Caki2 (cell line): ENCODE measurements around the gene FADS3. TPM values are rescaled to one million over a fixed set of nuclear protein-coding genes. Genes with fewer than 3 reads are reported as not detected.
"Not testable (repeated sequence)": the region's sequence is repeated elsewhere in the genome, so short reads cannot be mapped to it uniquely, and the experiment has no call there.

Experiments
- DNase-seq: peaks from one replicate; pipeline ENCODE4 v3.0.0-alpha.2; 2015; ENCODE audit warnings: low read depth
- in situ Hi-C: cut with HindIII; loops from 2 replicates; pipeline ENCODE4 v1.10.0; 2016; ENCODE audit warnings: low sequenced_read_pairs, low pct_unique_long_range_greater_than_20kb, mixed read lengths
- total RNA-seq: library from RNA; depleted of rRNA; stranded (reverse); fragments of >200 nt; shearing (Covaris generic); gene quantifications from 2 replicates; pipeline ENCODE4 v1.2.3, GENCODE V29; 2014; ENCODE audit warnings: low replicate concordance

Gene FADS3
- total RNA-seq, 1 experiment from 2014 or later, result 95.6 TPM

DNA sequence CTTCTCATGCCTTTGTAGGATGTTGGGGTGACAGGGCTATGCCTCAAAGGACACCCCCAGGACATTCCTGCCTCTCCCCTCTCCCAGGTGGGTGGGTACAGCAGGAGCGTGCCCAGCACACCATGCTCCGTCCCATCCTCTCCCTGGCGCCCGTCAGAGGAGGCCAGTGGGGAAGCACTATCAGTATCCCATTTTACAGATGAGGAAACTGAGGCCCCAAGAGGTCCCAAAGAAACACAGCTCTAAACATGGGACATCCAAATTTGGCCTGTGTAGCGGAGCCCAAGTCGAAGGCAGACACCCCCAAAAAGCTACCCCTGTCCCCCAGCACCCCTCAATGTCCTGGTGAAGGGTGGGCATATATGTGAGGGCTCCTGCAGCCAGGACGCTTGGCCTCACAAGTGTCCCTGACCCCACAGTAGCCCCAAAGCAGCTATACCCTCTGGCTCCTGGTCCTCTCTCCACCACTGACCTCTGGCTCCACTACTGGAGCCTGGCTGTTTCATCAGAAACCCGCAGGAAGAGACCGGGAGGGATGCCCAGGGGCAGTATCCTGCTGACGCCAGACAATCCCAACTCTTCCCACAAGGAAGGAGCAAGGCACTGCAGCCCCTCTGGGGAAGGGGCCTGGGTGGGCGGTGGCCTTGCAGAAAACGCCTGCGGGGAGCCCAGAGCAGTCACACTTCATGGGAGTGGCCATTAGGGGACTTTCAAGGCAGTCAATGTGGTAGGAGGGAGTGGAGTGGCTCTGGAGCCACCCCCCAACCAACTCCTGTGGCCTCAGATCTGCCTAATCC, 5.4 kb downstream of the FADS3 start:
- no peak for DNase-seq
- in situ Hi-C loops, result no loop called here

DNA sequence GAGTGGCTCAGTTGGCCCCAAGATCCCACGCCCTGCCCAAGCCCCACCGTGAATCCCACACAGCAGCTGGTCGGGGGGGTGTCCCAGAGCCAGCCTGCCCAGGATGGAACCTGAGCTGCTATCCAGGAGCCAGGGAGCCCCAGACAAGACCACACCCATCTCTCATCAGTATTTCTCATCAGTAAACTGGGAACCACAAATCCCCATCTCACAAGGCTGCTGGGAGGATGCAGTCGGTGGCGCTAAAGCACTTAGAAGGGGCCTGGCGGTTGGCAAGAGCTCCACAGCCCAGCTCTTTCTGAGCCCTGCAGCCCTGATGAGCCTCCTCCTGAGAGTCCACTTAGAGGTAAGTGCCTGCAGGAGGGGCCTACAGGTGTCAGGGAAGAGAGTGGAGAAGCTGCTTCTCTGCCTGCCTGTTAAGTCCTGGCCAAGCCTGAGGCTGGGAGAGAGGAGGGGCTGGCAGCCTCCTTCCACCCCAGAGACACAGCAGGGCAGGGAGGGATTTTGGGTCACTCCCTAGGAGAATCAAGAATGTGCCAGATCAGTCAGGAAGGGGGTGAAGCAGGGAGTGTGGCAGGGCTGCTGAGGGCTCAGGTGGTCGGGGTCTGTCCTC, 6.1 kb downstream of the FADS3 start:
- in situ Hi-C loops, result no loop called here

DNA sequence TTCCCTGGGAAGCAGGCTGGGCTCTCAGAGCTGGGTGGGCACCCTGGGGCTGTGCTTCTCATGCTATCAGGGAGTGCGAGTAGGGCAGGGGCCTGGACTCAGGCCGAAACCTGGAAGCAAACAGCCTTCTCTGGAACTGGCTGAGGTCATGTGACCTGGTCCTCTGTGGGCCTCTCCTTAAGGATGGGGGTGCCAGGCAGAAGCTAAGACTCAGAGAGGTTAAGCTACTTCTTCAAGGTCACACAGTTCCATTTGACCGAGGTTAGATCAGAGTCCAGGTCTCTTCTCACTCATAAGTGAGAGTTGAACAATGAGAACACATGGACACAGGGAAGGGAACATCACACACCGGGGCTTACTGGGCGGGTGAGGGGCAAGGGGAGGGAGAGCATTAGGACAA, 7.4 kb downstream of the FADS3 start:
- in situ Hi-C loops, result no loop called here

More for the DNA sequence above, 6.1 kb downstream of the FADS3 start:
- DNase-seq, result no peak

DNA sequence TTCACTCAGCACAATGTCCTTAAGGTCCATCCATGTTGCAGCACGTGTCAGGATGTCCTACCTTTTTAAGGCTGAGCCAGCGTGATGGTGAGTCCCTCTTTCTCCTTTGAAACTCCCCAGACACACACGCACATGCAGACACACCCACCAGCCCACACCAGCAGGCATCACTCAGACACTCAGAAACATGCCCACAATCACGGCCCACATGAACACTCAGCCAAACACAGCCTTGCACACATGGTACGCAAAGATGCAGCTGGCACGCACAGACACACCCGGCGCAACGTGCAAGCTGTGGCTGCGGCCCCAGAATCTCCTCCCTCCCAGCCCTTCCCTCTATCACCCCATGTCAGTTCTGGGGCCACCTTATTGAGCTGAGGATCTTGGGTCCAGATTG, 8.0 kb downstream of the FADS3 start:
- no peak for DNase-seq
- in situ Hi-C loops, result no loop called here

More for the DNA sequence above, 7.4 kb downstream of the FADS3 start:
- no peak for DNase-seq

DNA sequence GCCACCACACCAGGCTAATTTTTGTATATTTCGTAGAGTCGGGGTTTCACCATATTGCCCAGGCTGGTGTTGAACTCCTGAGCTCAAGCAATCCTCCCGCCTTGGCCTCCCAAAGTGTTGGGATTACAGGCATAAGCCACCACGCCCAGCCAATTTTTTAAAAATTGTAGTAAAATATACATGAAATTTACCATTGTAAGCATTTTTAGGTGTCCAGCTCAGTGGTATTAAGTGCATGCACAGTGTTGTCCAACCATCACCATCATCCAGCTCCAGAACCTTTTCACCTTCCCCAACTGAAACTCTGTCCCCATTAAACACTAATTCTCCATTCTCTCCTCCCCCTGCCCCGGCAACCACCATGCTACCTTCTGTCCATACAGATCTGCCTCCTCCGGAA, 8.5 kb downstream of the FADS3 start:
- no peak for DNase-seq
- in situ Hi-C loops, result no loop called here

DNA sequence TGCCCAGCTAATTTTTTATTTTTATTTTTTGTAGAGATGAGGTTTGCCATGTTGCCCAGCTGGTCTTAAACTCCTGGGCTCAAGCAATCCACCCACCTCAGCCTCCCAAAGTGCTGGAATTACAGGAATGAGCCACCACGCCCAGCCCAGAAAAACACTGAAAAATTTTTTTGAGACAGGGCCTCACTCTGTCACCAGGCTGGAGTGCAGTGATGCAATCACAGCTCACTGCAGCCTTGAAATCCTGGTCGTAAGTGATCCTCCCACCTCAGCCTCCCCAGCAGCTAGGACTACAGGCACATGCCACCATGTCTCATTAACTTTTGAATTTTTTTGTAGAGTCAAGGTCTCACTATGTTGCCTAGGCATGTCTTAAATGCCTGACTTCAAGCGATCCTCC, 9.1 kb downstream of the FADS3 start:
- in situ Hi-C loops, DNase-seq: not testable (repeated sequence)

DNA sequence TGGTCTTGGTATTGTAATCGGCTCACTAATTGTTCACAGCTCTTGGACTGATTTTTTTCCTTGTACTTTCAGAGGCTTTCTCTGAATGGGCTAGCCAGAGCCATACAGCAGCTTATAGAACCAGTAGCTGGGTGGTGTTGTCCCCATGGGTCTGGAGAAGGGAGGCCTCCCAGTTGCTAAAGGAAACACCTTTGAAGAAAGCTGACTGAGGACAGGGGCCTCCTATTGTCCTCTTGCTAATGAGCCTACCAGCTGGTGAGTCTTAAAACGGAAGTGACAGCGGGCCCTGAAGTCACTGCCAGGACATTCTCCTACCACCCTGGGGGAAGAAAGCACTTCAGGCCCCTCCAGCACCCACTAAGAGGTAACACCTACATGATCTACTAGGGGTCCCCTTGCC, 9.9 kb downstream of the FADS3 start:
- in situ Hi-C loops, result no loop called here
- DNase-seq, result no peak

DNA sequence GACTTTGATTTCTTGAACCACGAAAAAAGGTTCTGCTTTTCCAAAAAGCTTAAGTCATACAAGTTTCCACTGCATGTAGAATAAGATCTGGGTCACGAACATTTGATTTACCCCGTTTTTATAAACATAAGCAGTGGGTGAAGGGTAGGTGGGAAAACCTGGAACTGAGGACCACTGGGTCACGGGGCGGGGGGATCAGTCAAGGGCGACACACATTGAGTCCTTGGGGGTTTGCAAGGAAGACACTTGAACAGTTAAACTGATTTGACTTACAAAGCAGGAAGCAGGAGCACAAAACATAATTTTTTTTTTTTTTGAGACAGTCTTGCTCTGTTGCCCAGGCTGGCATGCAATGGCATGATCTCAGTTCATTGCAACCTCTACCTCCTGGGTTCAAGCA, 10.9 kb downstream of the FADS3 start:
- in situ Hi-C loops, result no loop called here

DNA sequence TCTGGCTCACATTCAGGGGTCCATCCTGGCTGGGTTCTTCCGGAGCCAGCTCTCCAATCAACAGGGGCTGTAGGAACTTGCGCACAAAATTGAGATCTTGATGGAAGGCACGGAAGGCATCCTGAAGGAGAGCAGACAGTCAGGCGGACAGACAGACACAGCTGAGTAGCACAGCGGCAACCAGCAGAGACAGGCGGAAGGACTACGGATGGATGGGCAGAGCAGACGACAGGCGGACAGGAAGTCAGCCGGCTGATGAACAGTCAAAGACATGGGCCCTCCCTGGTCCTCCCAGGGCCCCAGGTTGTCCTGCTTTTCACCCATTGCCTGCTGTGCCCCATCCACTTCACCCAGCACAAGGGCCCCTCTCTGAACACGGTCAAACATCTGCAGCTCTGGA, 11.3 kb downstream of the FADS3 start:
- in situ Hi-C loops, result no loop called here
- DNase-seq, result no peak

More for the DNA sequence above, 10.9 kb downstream of the FADS3 start:
- no peak for DNase-seq

DNA sequence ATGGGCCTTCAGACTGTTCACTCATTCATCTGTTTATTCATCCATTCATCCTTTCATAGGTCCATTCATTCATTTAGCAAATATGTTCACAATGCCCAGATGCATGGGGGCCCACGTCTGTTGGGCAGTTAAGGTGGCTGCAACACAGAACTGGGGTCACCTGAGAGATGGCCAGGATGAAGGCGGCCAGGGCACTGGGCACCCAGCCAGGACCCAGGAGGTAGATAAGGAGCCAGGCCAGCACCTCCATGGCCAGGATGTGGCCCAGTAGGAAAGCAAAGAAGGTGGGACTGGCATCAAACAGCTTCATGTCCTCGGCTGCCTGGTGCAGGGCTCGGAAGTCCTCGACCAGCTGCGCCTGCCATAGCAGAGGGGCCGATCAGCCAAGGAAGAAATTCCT, 12.2 kb downstream of the FADS3 start:
- no peak for DNase-seq
- in situ Hi-C loops, result no loop called here

DNA sequence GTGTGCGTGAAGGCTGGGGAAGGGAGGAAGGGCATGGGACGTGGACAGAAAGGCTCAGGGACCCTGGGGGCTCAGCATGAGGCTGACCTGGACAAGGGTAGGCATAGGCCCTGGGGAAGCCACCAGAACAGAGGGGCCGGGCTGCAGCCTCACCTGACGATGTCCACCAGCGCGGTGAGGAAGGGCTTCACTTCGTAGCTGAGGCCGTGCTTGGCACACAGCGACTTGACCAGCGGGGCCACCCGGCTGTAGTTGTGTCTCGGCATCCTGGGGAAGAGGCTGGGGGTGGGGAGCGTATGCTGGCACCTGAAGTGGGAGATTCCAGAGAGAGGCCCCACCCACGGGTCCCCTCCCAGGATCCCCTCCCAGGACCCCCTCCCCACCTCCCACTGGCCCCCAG, 15.6 kb downstream of the FADS3 start:
- DNase-seq, result no peak
- in situ Hi-C loops, result no loop called here

DNA sequence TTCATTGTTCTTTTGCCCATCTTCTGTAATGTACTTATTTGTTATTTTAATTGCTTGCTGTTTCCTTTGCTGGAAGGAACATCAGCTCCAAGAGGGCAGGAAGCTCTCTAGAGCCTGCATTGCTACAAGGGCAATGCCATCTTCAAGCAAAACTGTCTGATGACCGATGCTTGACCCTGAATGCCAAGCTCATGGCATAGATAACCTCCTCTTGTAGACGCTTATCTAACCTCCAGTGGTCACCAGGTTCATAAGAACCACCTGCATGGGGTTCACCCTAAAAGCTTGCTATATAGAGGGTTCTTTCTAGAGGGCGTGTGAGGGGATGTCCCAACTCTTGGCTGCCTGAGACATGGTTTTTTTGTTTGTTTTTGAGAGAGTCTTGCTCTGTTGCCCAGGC, 16.5 kb downstream of the FADS3 start:
- in situ Hi-C loops, result no loop called here
- DNase-seq, result no peak

DNA sequence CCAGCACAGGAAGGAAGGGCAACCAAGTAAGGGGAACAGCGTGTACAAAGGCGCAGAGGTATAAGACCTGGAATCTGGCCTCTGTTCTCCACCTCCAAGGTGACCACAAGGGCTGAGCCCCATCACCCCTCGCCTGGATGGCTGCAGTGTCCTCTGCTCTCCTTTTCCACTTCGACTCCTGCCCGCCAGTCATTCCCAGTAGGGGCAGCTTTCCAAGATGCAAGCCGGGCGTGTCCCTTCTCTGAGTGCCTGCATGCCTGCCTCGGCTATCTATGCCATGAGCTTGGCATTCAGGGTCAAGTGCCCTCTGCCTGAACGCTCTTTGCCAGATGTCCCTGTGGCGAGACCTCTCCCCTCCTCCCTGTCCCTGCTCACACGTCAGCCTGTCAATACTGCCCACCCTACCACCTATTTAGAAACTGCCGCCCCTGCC, 17.0 kb downstream of the FADS3 start:
- in situ Hi-C loops, result no loop called here
- DNase-seq, result no peak

DNA sequence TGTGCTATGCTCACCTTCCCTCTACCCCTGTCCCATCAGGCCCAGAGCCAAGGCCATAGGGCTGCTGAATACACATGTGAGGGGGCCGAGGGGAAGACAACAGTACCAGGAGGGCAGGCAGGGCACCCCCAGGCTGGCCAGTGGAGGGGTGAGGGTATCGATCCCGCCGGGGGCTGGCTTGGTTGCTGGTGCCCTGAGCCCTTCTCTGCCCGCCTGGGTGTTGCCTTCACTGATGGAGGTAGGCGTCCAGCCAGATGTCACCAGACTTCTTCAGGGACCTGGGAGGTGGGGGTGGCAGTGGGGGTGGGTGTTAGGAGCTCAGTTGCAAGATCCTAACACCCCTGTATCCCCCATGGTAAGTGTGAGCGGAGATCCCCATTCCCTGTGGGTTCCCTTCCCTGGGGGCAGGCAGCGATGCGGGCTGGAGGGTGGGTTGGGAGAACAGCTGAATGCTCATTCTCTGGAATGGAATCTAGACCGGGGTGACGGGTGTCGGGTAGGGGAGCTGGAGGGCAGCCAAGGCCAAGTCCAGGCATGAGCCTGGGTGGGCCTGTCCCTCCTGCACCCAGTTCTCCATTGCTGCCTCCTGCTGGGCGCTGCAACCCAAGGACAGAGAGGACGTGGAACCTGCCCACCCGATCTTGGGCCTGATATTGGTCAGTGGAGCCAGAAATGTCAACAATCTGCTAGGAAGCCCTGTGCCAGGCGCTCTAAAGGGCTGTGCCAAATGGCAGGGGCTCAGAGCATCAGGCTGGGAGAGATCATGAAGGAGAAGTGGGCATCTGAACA, 17.6 kb downstream of the FADS3 start:
- in situ Hi-C loops, result no loop called here

DNA sequence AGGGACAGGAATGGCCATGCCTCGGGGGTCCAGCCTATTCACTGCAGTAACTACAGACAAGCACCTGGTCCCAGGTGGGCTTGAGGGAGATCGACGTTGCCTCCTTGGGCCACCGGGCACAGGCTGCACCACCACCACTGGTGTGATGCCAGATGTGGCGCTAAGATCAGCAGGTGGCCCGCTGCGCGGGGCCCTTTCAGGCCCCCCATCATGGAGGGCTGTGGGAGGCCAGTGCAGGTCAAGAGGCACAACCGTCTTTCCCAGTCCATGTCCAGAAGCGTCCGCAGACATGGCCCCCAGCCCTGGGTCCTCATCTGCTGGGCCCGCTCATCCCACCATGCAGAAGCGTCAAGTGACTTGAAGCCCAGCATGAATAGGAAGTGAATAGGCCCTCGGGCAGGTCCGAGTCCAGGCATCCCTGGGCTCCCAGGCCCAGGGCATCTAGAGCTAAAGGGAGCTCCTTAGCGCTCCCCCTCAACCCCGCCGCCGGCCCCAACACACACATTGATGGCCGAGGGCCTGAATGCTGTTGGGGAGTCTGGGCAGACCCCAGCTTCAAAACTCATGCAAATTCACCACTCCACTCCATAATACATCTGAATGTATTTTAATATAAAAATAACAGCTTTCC, 18.3 kb downstream of the FADS3 start:
- in situ Hi-C loops, result no loop called here
- no peak for DNase-seq

More for the DNA sequence above, 17.6 kb downstream of the FADS3 start:
- DNase-seq, result no peak

DNA sequence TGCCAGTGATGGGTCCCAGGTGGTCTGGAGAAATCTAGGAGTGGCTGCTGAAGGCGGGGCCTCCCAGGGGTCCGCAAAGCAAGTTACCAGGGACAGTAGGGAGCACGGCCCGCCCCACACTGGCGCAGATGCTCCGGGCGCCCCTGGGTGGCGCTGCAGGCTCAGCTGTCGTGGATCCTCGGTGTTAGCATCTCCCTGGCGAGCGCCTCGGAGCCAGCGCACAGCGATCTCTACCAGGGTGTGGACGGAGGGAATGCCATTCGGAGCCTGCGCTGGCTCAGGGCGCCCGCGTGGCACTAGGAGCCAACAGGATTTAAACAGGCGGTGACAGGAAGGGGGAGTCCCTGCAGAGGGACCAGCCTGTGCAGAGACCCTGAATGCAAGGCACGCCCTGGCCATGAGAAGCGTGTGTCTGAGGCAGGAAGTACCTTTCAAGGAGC, 20.2 kb downstream of the FADS3 start:
- DNase-seq, result no peak

DNA sequence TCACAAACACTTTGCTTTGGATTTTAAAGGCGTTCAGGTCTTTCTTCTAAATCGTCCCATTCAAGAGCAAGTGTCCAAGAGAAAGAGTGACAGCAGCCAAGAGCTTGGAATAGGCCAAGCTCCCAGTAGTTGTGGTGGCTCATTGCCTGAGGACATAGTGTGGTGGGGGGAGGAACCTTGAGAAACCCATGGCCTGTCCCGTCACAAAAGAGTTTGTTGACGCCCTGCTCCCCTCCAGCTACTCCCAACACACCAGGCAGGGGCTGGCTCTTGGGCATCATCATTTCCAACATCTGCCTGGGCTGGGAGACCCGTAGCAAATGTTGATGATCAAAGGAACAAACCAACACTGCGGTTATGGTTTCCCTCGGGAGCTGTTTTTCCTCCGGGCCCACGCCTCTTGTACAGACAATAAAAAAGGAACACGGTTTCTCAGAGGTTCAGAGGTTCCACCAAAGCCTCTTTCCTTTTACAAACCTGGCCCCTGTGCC, 20.8 kb downstream of the FADS3 start:
- in situ Hi-C loops, result no loop called here
- no peak for DNase-seq

More for the DNA sequence above, 20.2 kb downstream of the FADS3 start:
- in situ Hi-C loops, result no loop called here

DNA sequence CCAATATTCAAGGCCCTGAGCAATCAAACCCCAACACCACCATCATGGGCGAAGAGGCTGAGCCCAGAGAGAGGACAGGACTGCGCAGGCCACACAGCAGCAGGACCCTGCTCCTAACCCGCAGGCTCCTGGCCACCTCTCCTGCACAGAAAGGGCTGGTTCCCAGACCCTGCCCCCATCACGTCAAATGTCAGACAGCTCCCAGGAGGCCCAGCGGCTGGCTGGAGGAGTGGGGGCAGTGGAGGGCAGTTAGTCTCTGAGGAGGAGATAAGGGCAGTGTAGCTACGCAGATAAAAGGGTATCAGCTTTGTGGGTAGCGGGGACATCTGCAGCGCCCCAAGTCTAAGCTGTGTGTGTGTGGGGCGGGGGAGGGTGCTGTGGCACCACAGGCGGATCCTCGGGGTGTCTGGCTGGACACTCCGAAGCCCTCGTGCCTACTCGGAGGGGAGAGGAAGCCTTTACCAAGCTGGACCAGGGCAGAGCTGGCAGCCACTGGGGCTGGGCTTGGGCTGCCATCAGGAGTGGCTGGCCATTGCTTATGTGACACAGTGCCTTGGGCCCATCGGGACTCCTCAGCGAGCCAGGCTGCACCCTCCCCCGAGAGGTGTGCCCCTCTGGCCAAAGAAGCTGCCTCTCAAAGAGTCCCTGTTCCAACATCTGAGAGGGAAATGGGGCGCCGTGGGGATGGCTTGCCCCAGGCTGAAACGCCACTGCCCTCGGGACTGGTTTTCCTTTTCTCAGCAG, 21.5 kb downstream of the FADS3 start:
- DNase-seq, result no peak
- in situ Hi-C loops, result no loop called here
